Thyroid gland (tissue), 4 donors: ENCODE results near the gene MPL. TPM values are rescaled to one million over a fixed set of nuclear protein-coding genes. Genes with fewer than 3 reads are reported as not detected.

Experiments used
- DNase-seq, 2 donors: peaks; one replicate each; pipeline ENCODE4 v3.0.0-alpha.2; 2019
- H3K27ac ChIP-seq, 3 donors: fragments of 200-600 bp; sonication (generic); 1 replicate in 2 of 3; 2 replicates in 1 of 3; pipeline ENCODE4 v1.5.1; 2016 to 2019; ENCODE audit warnings: mild to moderate bottlenecking in 1 of 3, moderate library complexity in 1 of 3
- H3K27me3 ChIP-seq: fragments of 200-600 bp; sonication (generic); one replicate; pipeline ENCODE4 v1.5.1; 2019
- H3K36me3 ChIP-seq, 2 donors: fragments of 200-600 bp; sonication (generic); one replicate each; pipeline ENCODE4 v1.5.1; 2016 to 2019
- H3K4me1 ChIP-seq, 2 donors: fragments of 200-600 bp; sonication (generic); one replicate each; pipeline ENCODE4 v1.5.1; 2017 to 2019
- H3K4me3 ChIP-seq, 3 donors: fragments of 200-600 bp; sonication (generic); replicated peaks in 1 of 3; 1 replicate in 2 of 3; 2 replicates in 1 of 3; pipeline ENCODE4 v1.5.1; 2016; ENCODE audit warnings: mild to moderate bottlenecking in 1 of 3
- H3K9me3 ChIP-seq: fragments of 200-600 bp; sonication (generic); one replicate; pipeline ENCODE4 v1.5.1; 2017
- CTCF ChIP-seq, 6 experiments: fragments of 200-600 bp in 3 of 6; fragments of 450-650 bp in 3 of 6; sonication (generic) in 3 of 6; IDR thresholded peaks; one replicate each; pipeline ENCODE4 v1.5.1; 2016 to 2019; ENCODE audit warnings: antibody characterized with exemption in 6 of 6, mild to moderate bottlenecking in 2 of 6, inconsistent platforms in 1 of 6, moderate library complexity in 1 of 6
- POLR2A ChIP-seq, 2 donors: fragments of 450-650 bp; IDR thresholded peaks; one replicate each; pipeline ENCODE4 v1.6.1; 2017; ENCODE audit warnings: antibody characterized with exemption in 2 of 2, mild to moderate bottlenecking in 2 of 2, moderate library complexity in 1 of 2
- WGBS, 2 donors: methylation state at CpG; one replicate each; pipeline ENCODE4 v1.1.5; 2017; 5-methylcytosine and 5-hydroxymethylcytosine counted together
- intact Hi-C: fragments of 100-400 bp; cut with DNase I; formaldehyde crosslinking; loops from one replicate; pipeline ENCODE4 v1.15.1; 2023
- total RNA-seq, 4 donors: library from RNA; depleted of rRNA; stranded (reverse); fragments of >200 nt; gene quantifications; one replicate each; pipeline ENCODE4 v1.2.3, GENCODE V29; 2016

Gene MPL
- total RNA-seq, 4 donors from 2014 or later, result 0.22 to 0.29 TPM; not detected in 2

- Histone ChIP-seq H3K27ac (no peak overlapping the region), H3K27me3 (no peaks in the 10 kb centered on the region), H3K4me1 (peaks cover 0 to 4% of the 10 kb centered on the region in 2 donors), H3K4me3 (no peak overlapping the region), H3K36me3 (peaks cover 0 to 3% of the 10 kb centered on the region in 2 donors), H3K9me3 (no peaks in the 10 kb centered on the region)
- intact Hi-C loops, result no loop called here
- no peak for DNase-seq
- WGBS, 2 donors, result 95 to 98% methylated on average over 5 of the region's 5 CpGs
- TF ChIP-seq POLR2A (IDR thresholded peaks at IDR 0.05) (no peak), CTCF (IDR thresholded peaks at IDR 0.05) (no peak)
These were observed 18.3 kb upstream of the MPL start for GRCh38 chr1:43319288-43319687.

- TF ChIP-seq POLR2A (IDR thresholded peaks at IDR 0.05) (no peak), CTCF (IDR thresholded peaks at IDR 0.05) (no peak)
- intact Hi-C loops, result no loop called here
- Histone ChIP-seq H3K27ac (no peak overlapping the region), H3K4me3 (no peak overlapping the region), H3K9me3 (no peaks in the 10 kb centered on the region), H3K36me3 (peaks cover 0 to 3% of the 10 kb centered on the region in 2 donors), H3K4me1 (peaks cover 0 to 4% of the 10 kb centered on the region in 2 donors), H3K27me3 (no peaks in the 10 kb centered on the region)
- DNase-seq, result no peak
- 92 to 94% methylated on average over 2 to 3 of the region's 3 CpGs for WGBS, 2 donors
These were observed 17.9 kb upstream of the MPL start for GRCh38 chr1:43319766-43320165.

GRCh38 chr1:43321331-43321891 lies 16.2 kb upstream of the MPL start:
- Histone ChIP-seq H3K9me3 (no peaks in the 10 kb centered on the region), H3K4me1 (peaks cover 0 to under 1% of the 10 kb centered on the region in 2 donors), H3K4me3 (no peak overlapping the region), H3K27me3 (no peaks in the 10 kb centered on the region), H3K36me3 (peaks cover 0 to 3% of the 10 kb centered on the region in 2 donors), H3K27ac (no peak overlapping the region)
- TF ChIP-seq CTCF (IDR thresholded peaks at IDR 0.05) (no peak), POLR2A (IDR thresholded peaks at IDR 0.05) (no peak)
- 91 to 98% methylated on average over 8 to 16 of the region's 16 CpGs for WGBS, 2 donors
- intact Hi-C loops, result no loop called here
- no peak for DNase-seq

- Histone ChIP-seq H3K4me3 (no peak overlapping the region), H3K4me1 (no peaks in the 10 kb centered on the region), H3K27me3 (no peaks in the 10 kb centered on the region), H3K27ac (no peak overlapping the region), H3K9me3 (no peaks in the 10 kb centered on the region), H3K36me3 (peaks cover 0 to 3% of the 10 kb centered on the region in 2 donors)
- no peak for TF ChIP-seq CTCF (IDR thresholded peaks at IDR 0.05)
- TF ChIP-seq POLR2A (IDR thresholded peaks at IDR 0.05), result no peak
- no peak for DNase-seq
- intact Hi-C loops, result no loop called here
- WGBS, 2 donors, result 97% methylated on average over 5 of the region's 5 CpGs
These were observed 15.1 kb upstream of the MPL start for GRCh38 chr1:43322506-43322905.

GRCh38 chr1:43324810-43325209 lies 12.8 kb upstream of the MPL start:
- Histone ChIP-seq H3K4me1 (peaks cover 0 to 2% of the 10 kb centered on the region in 2 donors), H3K36me3 (peaks cover 0 to 3% of the 10 kb centered on the region in 2 donors), H3K9me3 (no peaks in the 10 kb centered on the region), H3K4me3 (no peak overlapping the region), H3K27ac (no peak overlapping the region), H3K27me3 (no peaks in the 10 kb centered on the region)
- intact Hi-C loops, result no loop called here
- WGBS, 2 donors, result 80 to 94% methylated on average over 1 of the region's 1 CpG
- DNase-seq, result no peak
- TF ChIP-seq POLR2A (IDR thresholded peaks at IDR 0.05), result no peak
